GM12865 (cell line): ENCODE data around the gene ACTN4.

Experiments used
- DNase-seq: peaks from one replicate; pipeline ENCODE4 v3.0.0; 2010; ENCODE audit warnings: low read depth
- H3K4me3 ChIP-seq: 2 replicates; pipeline ENCODE4 v1.5.1; 2011; ENCODE audit warnings: mild to moderate bottlenecking, low read depth, low read length, control low read depth
- CTCF ChIP-seq: IDR thresholded peaks from 2 replicates; pipeline ENCODE4 v1.5.1; 2011; ENCODE audit warnings: low read length, control low read depth, low read depth, inconsistent platforms; ENCODE audit not compliant: insufficient read depth; ENCODE audit errors: missing control alignments

Gene ACTN4

GRCh38 chr19:38617283-38617763 lies 30.1 kb upstream of the ACTN4 start:
- peak overlapping the region; percentile 75 for H3K4me3 ChIP-seq
- DNase-seq, result peak; percentile 51
- TF ChIP-seq CTCF, result no peak

- H3K4me3 ChIP-seq, result peak within 1 kb of the TSS; percentile 75
- peak; percentile 96 for DNase-seq
- no peak for TF ChIP-seq CTCF
These were observed 29.5 kb upstream of the ACTN4 start, which contains the start of gene MAP4K1 for GRCh38 chr19:38617764-38618589. TSS of gene MAP4K1 (minus strand) at chr19:38617953. CDS start at chr19:38617895, 58 bp downstream.

GRCh38 chr19:38618590-38619360 lies 28.7 kb upstream of the ACTN4 start, which contains the start of gene EIF3K:
TSS of gene EIF3K (plus strand) at chr19:38619188. CDS start at chr19:38619269, 81 bp downstream.
- peak within 1 kb of the TSS; percentile 75 for H3K4me3 ChIP-seq
- DNase-seq, result peak; percentile 100
- no peak for TF ChIP-seq CTCF

- H3K4me3 ChIP-seq, result peak overlapping the region; percentile 75
- no peak for TF ChIP-seq CTCF
- DNase-seq, result no peak
These were observed 27.9 kb upstream of the ACTN4 start for GRCh38 chr19:38619361-38620174.

- TF ChIP-seq CTCF, result no peak
- no peak overlapping the region for H3K4me3 ChIP-seq
- no peak for DNase-seq
These were observed 22.6 kb upstream of the ACTN4 start for GRCh38 chr19:38624822-38625221.

- no peak for TF ChIP-seq CTCF
- no peak overlapping the region for H3K4me3 ChIP-seq
- DNase-seq, result no peak
These were observed 21.0 kb upstream of the ACTN4 start for GRCh38 chr19:38626401-38626800.
